Calu3 (cell line): Measurements from ENCODE around the gene FBXO38. TPM values are rescaled to one million over a fixed set of nuclear protein-coding genes. Genes with fewer than 3 reads are reported as not detected.

Source experiments
- BruUV-seq: library from RNA; stranded (reverse); fragments of 400-500 nt; replicated peaks from 2 replicates; lab custom pipeline; 2021; lab: Mats Ljungman, UMichigan
- CTCF ChIA-PET: fragments of 300-600 bp; sonication (Branson Sonifier 250); formaldehyde crosslinking; loops from one replicate; lab custom pipeline; 2022; ENCODE audit warnings: antibody characterized with exemption; lab: Charles Lee
- DNase-seq: peaks from one replicate; pipeline ENCODE4 v3.0.0; 2022
- H3K27ac Mint-ChIP-seq: one replicate; pipeline ENCODE4 v1.8.0; 2022; ENCODE audit warnings: mixed read lengths; ENCODE audit not compliant: unreplicated experiment
- H3K27me3 Mint-ChIP-seq: one replicate; pipeline ENCODE4 v1.8.0; 2022; ENCODE audit warnings: mixed read lengths; ENCODE audit not compliant: unreplicated experiment
- H3K36me3 Mint-ChIP-seq: one replicate; pipeline ENCODE4 v1.8.0; 2022; ENCODE audit warnings: mild to moderate bottlenecking, moderate library complexity, mixed read lengths; ENCODE audit not compliant: insufficient read depth, unreplicated experiment
- H3K4me1 Mint-ChIP-seq: one replicate; pipeline ENCODE4 v1.8.0; 2022; ENCODE audit warnings: mild to moderate bottlenecking, low read depth, mixed read lengths; ENCODE audit not compliant: unreplicated experiment
- H3K4me3 Mint-ChIP-seq: one replicate; pipeline ENCODE4 v1.8.0; 2022; ENCODE audit warnings: mild to moderate bottlenecking, low read depth, moderate library complexity, mixed read lengths; ENCODE audit not compliant: unreplicated experiment
- H3K9me3 Mint-ChIP-seq: one replicate; pipeline ENCODE4 v1.8.0; 2022; ENCODE audit warnings: low read depth, mixed read lengths; ENCODE audit not compliant: unreplicated experiment
- intact Hi-C: fragments of 100-400 bp; cut with micrococcal nuclease; formaldehyde crosslinking; loops from one replicate; pipeline ENCODE4 v1.10.0; 2022; ENCODE audit not compliant: unreplicated experiment
- total RNA-seq: library from RNA; stranded (reverse); gene quantifications from 2 replicates; pipeline ENCODE4 v1.2.3, GENCODE V29; 2022
- TF ChIP-seq, protein P1 (sequence below): fragments of 200-600 bp; IDR thresholded peaks from one replicate; pipeline ENCODE4 v1.8.0; 2022; ENCODE audit warnings: antibody characterized with exemption; ENCODE audit not compliant: unreplicated experiment

The FBXO38 gene
- total RNA-seq, 1 experiment from 2014 or later, result 59.2 TPM

- peaks cover 22% of the 10 kb centered on the region for H3K36me3 Mint-ChIP-seq
- H3K27me3 Mint-ChIP-seq, result no peaks in the 10 kb centered on the region
- no peak overlapping the region for H3K4me3 Mint-ChIP-seq
- no peaks in the 10 kb centered on the region for H3K4me1 Mint-ChIP-seq
- CTCF ChIA-PET, result interaction anchor here (0.6 kb wide), 1 partner anchor 49 kb away, joined by 8 read pairs; no protein-coding TSS in a partner anchor
- no peak overlapping the region for H3K27ac Mint-ChIP-seq
- H3K9me3 Mint-ChIP-seq, result no peaks in the 10 kb centered on the region
- intact Hi-C loops, result no loop called here
- DNase-seq, result no peak
- TF ChIP-seq, protein P1, sequence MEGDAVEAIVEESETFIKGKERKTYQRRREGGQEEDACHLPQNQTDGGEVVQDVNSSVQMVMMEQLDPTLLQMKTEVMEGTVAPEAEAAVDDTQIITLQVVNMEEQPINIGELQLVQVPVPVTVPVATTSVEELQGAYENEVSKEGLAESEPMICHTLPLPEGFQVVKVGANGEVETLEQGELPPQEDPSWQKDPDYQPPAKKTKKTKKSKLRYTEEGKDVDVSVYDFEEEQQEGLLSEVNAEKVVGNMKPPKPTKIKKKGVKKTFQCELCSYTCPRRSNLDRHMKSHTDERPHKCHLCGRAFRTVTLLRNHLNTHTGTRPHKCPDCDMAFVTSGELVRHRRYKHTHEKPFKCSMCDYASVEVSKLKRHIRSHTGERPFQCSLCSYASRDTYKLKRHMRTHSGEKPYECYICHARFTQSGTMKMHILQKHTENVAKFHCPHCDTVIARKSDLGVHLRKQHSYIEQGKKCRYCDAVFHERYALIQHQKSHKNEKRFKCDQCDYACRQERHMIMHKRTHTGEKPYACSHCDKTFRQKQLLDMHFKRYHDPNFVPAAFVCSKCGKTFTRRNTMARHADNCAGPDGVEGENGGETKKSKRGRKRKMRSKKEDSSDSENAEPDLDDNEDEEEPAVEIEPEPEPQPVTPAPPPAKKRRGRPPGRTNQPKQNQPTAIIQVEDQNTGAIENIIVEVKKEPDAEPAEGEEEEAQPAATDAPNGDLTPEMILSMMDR, result no peak
- BruUV-seq, result no TSS peak
Measured at GRCh38 chr5:148437249-148437648, 53.5 kb downstream of the FBXO38 start.

GRCh38 chr5:148438933-148439332, 55.2 kb downstream of the FBXO38 start:
- no peak overlapping the region for H3K27ac Mint-ChIP-seq
- intact Hi-C loops, result no loop called here
- DNase-seq, result no peak
- no peaks in the 10 kb centered on the region for H3K4me1 Mint-ChIP-seq
- CTCF ChIA-PET, result no interaction called here
- H3K27me3 Mint-ChIP-seq, result no peaks in the 10 kb centered on the region
- BruUV-seq, result no TSS peak
- no peak overlapping the region for H3K4me3 Mint-ChIP-seq
- H3K36me3 Mint-ChIP-seq, result peaks cover 28% of the 10 kb centered on the region
- no peaks in the 10 kb centered on the region for H3K9me3 Mint-ChIP-seq
- TF ChIP-seq, protein P1, result no peak

GRCh38 chr5:148443241-148443640, 59.5 kb downstream of the FBXO38 start:
- CTCF ChIA-PET, result interaction anchor here (1.2 to 4.0 kb wide), 2 partner anchors 244 to 288 kb away, joined by 5 to 41 read pairs; no protein-coding TSS in a partner anchor
- Mint-ChIP-seq H3K27ac (no peak overlapping the region), H3K4me3 (no peak overlapping the region), H3K9me3 (no peaks in the 10 kb centered on the region), H3K27me3 (no peaks in the 10 kb centered on the region), H3K36me3 (peaks cover 13% of the 10 kb centered on the region), H3K4me1 (no peaks in the 10 kb centered on the region)
- intact Hi-C loops, result loop anchor here (5.0 kb wide), 3 partner anchors 384 to 669 kb away; partner anchors contain the start of gene ADRB2
- DNase-seq, result no peak
- no TSS peak for BruUV-seq
- TF ChIP-seq, protein P1, result no peak

DNA sequence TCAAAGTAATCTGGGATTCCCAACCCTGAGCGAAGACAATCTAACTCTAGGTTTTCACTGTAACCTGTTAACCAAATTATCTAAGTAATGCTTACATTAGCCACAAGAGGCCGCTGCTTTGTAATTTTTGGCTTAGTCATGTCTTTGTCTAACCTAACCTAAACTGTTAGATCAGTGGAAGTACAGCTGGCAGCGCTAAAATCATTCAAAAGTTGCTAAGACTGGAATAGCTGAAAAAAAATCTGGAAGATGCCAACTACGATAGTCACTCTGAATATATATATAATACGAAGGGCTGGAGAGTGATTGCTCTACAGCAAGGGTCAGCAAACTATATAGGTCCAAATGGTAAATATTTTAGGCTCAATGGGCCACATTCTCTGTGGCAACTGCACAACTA, 60.2 kb downstream of the FBXO38 start:
- Mint-ChIP-seq H3K4me1 (no peaks in the 10 kb centered on the region), H3K9me3 (no peaks in the 10 kb centered on the region), H3K27ac (peak overlapping the region; percentile 23), H3K36me3 (peaks cover 13% of the 10 kb centered on the region), H3K27me3 (peaks cover under 1% of the 10 kb centered on the region), H3K4me3 (no peak overlapping the region)
- BruUV-seq, result no TSS peak
- intact Hi-C loops, result loop anchor here (1.0 to 5.0 kb wide), 5 partner anchors 243 to 668 kb away; partner anchors contain the start of gene ADRB2
- TF ChIP-seq, protein P1, result peak; percentile 76
- CTCF ChIA-PET, result interaction anchor here (1.2 to 3.2 kb wide), 4 partner anchors 243 to 683 kb away, joined by 3 to 38 read pairs (median 4); no protein-coding TSS in a partner anchor
- peak; percentile 70 for DNase-seq
